Activated CD4-positive, alpha-beta T cell treated with anti-CD3 and anti-CD28 coated beads, Interleukin-2, amount 50 U/mL, for 48 hours (primary cell): Measurements from ENCODE around the gene EFEMP1.
"Not testable (repeated sequence)": the region's sequence is repeated elsewhere in the genome, so short reads cannot be mapped to it uniquely, and the experiment has no call there.

Experiments
- DNase-seq, 2 experiments: peaks; one replicate each; pipeline ENCODE4 v3.0.0-alpha.2; 2020

EFEMP1 gene

DNA sequence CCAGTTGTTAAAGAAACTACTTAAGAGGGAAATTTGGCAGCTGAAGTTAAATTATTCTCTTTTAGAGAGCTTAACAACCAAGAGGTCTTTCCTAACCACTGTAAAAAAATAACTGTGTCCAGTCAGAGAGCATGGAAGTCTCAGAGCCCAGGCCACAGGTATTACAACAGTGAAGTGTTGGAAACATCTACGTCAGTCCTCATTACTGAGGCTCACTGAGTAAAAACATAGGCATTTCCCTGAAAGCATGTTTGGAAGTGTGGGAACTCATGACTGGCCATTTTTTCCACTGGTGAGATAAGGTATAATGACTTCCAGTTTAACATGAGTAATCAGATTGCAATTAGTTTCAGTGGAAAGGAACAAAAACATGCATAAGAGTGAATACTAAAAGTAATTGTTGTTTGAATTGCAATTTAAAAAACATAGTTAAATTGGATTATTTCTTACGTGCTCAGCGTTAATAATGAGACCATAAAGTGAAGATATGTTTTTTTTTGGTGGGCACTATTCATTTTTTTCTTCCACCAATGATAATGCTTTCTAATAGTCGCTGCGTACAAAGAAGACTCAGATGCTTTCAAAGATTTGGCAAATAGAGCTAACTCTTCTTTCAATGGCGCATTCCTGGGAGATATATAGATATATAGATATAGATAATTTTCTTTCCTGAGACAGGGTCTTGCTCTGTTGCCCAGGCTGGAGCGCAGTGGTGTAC, 60.8 kb downstream of the EFEMP1 start:
- no peak for DNase-seq

DNA sequence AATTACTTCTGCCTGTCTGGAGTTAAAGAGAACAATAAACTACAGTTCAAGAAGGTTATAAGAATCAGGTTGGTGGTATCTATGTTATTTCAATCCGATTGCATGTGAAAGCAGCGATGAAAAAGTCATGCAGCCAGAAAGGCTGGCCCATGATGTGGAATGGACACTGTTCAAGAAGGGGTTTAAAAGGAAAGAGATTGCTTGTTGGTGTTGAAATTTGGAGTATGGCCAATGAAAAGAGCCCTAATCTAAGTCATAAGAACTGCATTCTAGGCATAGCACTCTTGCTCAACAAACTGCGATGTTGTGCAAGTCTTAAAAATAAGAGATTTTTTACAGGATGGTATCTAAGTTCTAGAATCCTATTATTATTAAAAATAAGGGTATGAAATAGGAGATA, 61.3 kb downstream of the EFEMP1 start:
- DNase-seq = no peak

DNA sequence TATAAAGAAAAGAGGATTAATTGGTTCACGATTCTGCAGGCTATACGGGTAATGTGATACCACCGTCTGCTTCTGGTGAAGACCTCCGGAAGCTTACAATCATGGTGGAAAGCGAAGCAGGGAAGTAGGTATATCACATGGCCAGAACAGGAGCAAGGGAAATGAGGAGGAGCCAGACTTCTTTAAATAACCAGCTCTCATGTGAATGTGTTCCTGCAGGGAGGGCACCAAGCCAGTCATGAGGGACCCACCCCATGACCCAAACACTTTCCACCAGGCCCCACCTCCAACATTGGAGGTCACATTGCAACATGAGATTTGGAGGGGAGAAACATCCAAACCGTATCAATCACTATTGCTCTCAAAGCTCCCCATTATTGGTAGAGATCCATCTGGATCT, 61.8 kb downstream of the EFEMP1 start:
- no peak for DNase-seq

DNA sequence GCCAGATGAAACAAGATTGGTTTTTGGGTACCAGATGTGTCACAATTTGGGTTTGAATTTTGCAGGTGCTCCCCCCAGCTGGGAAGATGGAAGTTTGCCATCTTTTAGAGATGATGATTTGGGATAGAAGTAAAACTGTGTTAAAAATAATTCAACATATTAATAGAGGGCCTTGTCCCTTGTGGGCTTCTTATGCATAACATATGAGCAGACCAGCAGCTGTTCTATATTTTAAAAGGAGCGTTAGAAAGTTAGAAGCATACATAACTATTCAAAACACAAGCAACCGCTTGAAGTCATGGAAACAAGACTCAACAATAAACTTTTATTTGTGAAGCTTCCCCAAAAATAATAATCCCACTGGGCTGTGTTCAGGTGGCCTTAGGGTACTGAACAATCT, 62.8 kb downstream of the EFEMP1 start:
- DNase-seq = no peak

DNA sequence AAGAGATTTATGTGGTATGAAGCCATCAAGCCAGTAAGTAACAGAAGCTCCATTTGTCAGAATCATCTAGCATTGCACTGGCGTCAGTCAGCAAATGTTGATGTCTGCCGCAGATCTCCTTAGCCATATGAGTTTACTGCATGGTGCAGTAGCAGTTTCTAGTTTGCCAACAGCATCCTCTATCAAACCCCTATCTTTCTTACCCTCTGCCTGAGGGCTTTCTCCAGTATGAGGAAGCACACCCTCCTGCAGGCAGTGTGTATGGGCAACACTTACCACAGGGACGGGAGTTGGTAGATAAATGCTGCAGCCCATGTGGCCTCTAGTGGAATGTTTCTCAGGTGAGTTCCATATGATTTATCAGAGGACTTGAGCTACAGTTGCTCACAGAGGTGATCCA, 63.7 kb downstream of the EFEMP1 start:
- no peak for DNase-seq

DNA sequence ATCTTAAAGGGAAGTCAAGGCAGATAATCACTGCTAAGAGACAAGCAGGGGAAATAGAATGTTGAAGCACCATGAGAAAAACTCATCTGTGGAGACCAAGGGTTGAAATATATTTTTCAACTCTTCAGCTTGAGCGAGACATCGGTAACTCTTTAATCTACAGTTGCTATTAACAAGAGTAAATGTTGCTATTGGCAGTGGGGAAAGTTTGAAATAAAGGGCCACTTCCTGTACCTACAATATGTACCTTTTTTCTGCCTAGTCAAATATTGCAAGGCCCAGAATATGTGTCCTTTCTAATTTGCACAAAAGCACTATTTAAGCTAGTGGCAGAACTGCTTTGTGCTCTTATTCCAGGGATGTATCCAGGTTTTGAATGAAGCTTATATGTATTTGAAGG, 65.8 kb downstream of the EFEMP1 start:
- DNase-seq = no peak

DNA sequence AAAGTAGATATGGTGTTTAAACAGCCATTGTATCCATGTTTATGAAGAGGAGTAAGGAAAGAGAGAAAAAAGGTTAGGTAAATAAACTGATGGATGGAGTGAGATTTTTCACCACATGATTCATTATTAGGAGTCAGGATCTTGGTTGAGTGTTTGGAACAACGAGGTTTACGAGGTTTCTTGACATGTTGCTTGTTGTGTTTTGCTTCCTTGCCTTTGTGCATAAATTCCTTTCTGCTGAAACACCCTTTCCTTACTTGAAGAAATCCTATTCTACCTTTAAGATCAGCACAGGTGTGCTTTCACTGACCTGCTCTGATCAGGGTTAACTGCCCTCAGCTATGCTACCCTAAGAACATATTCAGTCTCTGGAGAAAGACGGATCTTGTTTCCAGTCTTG, 66.6 kb downstream of the EFEMP1 start:
- no peak for DNase-seq

DNA sequence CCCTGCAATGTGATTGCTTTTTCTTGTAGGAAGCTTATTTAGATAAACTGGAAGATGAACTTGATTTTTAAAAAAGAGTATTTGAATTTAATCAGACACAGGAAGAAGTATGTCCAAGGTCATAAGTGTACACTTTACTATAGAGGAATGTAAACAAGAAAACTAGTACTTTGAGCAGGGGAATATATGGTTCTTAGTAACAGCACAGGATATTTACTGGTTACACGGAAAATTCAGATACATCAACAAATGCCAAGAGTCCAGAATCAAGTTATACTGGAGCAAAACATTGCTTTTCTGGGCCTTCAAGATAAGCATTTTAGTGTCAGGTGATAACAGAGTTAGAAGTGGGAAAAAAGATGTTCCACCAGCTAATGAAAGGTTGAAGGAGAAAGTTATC, 75.5 kb downstream of the EFEMP1 start:
- DNase-seq = no peak

DNA sequence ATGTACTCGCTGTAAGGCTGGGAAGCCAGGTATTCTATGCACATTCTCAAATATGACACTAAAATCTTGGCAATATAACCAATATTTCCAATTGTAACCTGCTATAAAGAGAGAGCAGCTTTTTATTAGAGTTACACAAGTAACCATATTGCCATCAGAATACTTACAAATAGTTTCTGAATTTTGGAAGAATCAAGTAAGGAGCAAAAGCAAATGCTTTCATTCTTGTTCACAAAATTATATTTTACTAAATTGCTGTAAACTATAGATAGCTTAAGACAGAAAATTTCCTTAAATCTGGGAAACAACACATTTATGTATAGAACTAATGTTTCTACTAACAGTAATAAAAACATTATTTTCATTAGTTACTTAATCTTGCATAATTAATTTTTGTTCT, 77.2 kb downstream of the EFEMP1 start:
- DNase-seq = no peak

DNA sequence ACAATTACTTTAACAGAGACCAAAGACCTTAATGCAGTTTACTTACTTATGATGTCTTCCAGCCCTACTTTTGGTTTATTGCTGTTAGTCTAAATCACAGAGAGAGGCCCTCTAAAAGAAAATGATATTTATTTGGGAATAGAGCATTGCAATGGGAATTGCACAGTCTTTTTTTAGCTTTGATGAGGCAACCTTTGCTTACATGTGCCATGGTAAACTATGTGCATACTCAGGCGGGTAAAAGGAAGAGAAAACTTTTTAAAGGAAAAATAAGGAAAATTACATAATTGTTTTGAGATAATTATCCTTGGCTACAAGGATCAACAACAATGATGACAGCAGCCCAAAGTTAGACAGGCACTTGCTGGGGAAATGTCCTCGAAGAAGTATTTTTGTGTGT, 78.6 kb downstream of the EFEMP1 start:
- no peak for DNase-seq

DNA sequence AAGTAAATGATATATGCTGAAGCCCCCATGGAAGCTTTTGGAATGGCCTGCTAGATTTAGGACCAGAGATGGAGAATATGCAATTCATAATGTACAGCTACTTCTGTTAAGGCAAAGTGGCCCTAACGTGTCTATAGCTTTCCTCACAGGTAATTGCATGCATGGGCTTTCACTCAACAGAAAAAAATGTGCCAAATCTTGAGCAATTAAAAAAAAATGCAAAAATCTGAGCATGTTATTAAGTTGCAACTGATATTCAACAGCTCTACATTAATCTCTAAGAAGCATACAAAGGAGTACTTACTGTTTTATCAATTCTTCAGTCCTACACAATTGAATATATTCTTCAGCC, 79.6 kb downstream of the EFEMP1 start:
- DNase-seq = no peak

DNA sequence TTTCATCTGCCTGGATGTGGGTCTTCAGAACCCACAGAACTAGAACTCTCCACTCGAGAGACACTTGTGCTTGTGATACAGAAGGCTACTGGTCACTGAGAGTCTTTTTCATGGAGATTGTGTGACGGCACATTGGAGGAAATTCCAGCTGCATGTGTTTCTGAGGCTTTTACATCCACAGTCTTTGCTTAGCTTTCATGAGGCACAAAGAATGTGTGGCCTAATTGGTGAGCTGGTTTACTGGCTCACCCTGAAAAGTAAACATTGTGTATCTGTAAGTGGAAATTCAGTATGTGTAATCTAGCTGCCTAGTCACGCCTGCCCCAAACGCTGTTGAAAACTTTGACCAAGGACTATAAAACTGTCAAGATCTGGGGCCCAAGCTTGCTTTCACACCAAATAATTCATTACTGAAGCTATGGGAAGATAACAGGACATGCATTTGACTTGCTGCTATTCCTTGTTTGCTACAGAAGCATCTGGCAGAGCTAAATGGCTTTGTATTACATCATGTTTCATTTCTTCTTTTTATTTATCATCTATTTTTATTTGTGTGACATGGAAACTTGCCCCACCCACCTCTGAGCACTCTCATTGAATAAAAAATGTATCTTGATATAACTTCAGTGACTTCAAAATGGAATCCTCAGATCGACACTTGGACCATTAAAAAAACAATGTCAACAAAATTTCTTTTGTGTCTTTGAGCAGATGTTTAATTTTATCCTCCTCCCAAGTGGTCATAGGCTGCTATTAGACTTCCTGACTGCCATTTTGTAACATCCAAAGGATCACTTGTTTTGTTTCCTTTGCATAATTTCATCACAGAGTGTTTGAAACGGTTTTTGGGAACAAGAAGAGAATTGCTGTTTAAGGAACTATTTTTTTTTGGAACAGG, 80.2 kb downstream of the EFEMP1 start:
- DNase-seq = no peak

DNA sequence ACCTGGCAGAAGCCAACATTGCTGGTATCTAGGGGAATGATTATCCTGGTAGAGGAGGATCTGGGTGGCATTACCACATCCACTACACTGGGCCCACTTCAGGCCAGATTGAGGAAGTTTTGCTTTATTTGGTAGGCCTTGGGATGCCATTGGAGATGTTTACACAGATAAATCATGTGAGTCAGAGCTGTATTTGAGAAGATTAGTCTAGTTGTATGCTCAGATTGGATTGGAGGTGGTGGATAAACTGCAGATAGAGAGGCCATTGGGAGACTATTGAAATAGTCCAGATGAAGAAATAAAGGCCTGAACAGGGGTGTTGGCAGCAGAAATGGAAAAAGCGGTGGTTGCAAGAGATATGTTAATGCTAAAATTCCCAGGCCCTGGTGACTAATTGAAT, 81.5 kb downstream of the EFEMP1 start:
- no peak for DNase-seq

DNA sequence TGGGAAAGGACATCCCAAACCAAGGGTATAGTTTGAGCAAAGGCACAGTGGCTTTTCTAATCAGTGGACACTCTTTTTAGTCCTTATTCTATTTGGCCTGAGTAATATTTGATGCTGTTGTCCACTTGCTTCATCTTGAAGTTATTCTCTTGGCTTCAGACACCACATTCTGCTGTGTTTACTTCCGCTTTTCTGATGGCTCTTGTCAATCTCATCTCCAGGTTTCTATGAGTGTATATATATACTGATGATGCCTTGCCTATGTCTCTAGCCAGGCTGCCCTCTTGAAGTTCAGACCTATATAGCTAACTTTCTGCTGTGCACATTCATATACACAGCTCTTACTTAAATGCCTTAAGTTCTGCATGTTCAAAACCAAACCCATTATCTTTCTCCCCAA, 83.1 kb downstream of the EFEMP1 start:
- no peak for DNase-seq

DNA sequence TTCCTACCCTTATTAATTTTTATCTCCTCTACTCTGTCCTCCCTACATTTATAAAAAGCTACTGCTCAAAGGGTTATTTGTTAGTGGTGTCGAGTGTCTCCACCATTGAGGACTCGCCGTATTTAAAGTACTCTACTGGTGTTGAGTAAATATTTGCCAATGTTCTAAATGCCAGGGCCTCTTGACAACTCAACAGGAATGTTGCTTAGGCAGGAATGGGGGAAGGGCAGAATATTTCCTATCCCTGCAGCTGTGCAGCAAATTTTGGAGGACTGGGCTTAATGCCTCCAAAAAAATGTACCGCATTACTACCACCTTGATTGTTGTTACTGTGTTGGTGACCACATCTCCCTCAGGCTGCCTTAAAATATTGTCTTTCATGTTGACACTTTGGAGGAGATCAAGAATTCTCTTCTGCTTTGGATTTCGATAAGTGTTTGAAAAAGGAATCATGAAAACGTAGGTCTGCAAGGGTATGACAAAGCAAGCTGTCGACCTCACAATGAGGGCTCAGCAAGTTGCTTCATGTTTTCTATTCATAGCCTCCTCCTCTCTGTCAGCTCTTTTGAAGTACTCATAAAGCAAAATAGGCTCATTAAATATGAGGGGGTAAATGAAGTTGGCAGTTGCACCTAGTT, 84.3 kb downstream of the EFEMP1 start:
- no peak for DNase-seq

DNA sequence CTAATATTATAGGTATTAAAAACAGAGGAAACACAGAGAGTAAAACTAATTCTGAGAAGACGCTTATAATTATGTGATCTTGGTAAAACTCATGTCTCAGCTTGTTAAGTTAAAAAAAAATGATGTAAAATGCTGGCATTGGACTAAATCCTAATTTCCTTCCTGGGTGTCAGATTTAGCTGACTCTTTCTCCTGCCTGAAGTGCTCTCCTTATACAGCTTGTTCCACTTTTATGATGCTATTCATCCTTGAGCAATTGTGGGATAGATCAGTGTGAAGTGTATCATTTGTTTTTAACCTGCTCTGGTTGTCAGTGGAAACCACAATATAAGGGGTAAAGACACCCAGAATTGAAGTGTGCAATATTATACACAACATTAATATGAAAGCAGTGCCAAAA, 84.9 kb downstream of the EFEMP1 start:
- DNase-seq = no peak

DNA sequence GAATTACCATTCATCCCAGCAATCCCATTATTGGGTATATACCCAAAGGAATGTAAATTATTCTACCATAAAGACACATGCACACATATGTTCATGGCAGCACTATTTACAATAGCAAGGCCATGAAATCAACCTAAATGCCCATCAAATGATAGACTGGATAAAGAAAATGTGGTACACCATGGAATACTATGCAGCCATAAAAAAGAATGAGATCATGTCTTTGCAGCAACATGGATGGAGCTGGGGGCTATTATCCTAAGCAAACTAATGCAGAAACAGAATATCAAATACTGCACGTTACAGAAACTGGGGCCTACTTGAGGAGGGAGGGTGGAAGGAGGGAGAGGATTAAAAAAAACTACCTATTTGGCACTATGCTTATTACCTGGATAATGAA, 85.5 kb downstream of the EFEMP1 start:
- not testable (repeated sequence) for DNase-seq

DNA sequence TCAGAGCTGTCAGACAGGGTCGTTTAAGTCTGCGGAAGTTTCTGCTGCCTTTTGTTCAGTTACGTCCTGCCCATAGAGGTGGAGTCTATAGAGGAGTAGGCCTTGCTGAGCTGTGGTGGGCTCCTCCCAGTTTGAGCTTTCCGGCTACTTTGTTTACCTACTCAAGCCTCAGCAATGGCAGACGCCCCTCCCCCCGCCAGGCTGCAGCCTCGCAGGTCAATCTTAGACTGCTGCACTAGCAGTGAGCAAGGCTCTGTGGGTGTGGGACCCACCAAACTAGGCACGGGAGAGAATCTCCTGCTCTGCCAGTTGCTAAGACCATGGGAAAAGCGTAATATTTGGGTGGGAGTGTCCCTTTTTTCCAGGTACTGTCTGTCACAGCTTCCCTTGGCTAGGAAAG, 86.5 kb downstream of the EFEMP1 start:
- no peak for DNase-seq

DNA sequence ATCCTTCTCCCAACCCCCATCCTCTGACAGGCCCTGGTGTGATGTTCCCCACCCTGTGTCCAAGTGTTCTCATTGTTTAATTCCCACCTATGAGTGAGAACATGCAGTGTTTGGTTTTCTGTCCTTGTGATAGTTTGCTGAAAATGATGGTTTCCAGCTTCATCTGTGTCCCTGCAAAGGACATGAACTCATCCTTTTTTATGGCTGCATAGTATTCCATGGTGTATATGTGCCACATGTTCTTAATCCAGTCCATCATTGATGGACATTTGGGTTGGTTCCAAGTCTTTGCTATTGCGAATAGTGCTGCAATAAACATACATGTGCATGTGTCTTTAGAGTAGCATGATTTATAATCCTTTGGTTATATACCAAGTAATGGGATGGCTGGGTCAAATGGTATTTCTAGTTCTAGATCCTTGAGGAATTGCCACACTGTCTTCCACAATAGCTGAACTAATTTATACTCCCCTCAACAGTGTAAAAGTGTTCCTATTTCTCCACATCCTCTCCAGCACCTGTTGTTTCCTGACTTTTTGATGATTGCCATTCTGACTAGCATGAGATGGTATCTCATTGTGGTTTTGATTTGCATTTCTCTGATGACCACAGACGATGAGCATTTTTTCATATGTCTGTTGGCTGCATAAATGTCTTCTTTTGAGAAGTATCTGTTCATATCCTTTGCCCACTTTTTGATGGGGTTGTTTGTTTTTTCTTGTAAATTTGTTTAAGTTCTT, 91.7 kb downstream of the EFEMP1 start:
- DNase-seq = not testable (repeated sequence)

DNA sequence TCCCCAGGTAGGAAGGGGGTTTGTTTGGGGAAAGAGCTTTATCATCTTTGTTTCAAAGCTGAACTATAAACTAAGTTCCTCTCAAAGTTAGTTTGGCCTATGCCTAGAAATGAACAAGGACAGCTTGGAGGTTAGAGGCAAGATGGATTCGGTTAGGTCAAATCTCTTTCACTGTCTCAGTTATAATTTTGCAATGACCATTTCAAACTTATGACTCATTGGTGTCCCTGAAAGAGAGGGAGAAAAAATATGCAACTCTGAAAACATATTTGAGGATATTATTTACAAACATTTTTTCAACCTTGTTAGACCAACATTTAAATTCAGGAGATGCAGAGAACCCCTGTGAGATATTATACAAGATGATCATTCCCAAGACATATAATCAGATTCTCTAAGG, 95.7 kb downstream of the EFEMP1 start:
- DNase-seq = no peak

DNA sequence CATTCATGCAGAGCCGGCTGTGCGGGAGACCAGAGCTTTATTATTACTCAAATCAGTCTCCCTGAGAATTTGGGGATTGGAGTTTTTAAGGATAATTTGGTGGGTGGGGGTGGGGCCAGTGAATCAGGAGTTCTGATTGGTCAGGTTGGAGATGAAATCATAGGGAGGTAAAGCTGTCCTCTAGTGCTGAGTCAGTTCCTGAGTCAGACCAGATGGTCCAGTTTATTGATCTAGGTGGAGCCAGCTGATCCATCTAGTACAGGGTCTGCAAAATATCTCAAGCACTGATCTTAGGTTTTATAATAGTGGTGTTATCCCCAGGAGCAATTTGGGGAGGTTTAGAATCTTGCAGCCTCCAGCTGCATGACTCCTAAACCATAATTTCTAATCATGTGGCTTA, 96.2 kb downstream of the EFEMP1 start:
- not testable (repeated sequence) for DNase-seq

DNA sequence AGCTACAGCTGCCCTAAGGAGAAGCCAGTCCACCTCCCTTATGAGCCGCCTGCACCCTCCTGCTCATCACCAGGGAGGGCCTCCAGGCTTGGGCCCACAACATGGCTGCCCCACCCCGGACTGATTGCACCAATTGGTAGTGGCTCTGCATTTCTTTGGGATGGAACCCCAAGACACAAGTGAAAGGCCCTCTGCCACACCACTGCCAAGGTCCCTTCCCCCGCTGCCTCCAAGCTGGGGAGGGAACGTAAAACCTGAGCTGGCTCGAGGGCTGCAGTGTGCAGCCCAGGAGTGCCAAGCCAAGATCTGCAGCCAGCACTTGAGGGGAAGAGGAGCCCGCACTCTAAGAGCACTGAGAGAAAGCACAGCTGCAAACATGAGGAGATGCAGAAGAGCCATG, 97.3 kb downstream of the EFEMP1 start:
- no peak for DNase-seq

DNA sequence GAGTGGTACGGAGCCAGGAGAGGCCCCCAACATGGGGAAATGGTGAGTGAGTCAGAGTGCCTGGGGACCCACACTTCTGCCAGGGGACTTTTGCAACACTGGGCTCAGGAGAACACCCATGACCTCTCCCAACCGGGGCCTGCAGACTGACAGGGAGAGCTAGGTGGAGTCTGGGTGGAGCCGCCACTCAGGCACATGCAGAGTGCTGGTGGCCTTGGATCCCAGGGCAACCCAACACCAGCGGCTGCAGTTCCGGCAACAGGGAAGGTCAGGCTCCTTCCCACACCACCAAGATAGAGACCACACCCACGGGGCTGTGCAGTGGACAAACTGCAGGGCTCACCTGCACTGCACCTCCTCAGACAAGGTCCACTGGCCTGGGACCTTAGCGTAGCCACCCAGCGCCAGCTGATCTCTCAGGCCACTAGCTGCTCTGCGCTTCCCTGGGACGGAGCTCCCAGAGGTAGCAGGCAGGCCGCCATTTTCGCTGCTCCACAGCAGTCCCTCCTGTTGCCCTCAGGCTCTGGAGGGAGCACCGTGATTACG, 99.0 kb downstream of the EFEMP1 start:
- no peak for DNase-seq
